ENCODE data around the gene TMEM37. TPM values are rescaled to one million over a fixed set of nuclear protein-coding genes. Genes with fewer than 3 reads are reported as not detected.

TMEM37 gene
- total and polyA plus RNA-seq, 2 of the 13 experiments (the other 11 are each of a cell fraction or from before 2014, with no cell fraction given), result 37.7 to 115 TPM

- TF ChIP-seq SKI (IDR thresholded peaks at IDR 0.05; ENCODE audit: partially characterized antibody) (no peak), AFF4 (CRISPR knock-in tag; IDR thresholded peaks at IDR 0.05) (no peak), RXRA (CRISPR knock-in tag; IDR thresholded peaks at IDR 0.05) (peak; percentile 67; the same call in 1 of the 2 replicates), HNF4G (IDR thresholded peaks at IDR 0.05; ENCODE audit: borderline replicate concordance, low read depth, low read length) (0 out of 2 replicates have a peak, but pooled peaks have one; percentile 28), HNF4G (CRISPR knock-in tag; IDR thresholded peaks at IDR 0.05; ENCODE audit: borderline replicate concordance, low read depth) (peak; percentile 22; the same call in 1 of the 2 replicates), PRDM10 (CRISPR knock-in tag; IDR thresholded peaks at IDR 0.05; ENCODE audit: low read depth) (peak; percentile 64; the same call in 1 of the 2 replicates), KMT2A (CRISPR knock-in tag; IDR thresholded peaks at IDR 0.05) (peak; percentile 80), TSC22D2 (CRISPR knock-in tag; IDR thresholded peaks at IDR 0.05; ENCODE audit: borderline replicate concordance) (peak; percentile 76; the same call in 1 of the 2 replicates), KLF16 (CRISPR knock-in tag; IDR thresholded peaks at IDR 0.05) (peak in 1 of 2 experiments; percentile 20; a peak in 1 of 4 replicates), CREB1 (IDR thresholded peaks at IDR 0.05) (no peak), CREB1 (CRISPR knock-in tag; IDR thresholded peaks at IDR 0.05) (0 out of 2 replicates have a peak, but pooled peaks have one; percentile 40), HNRNPUL1 (IDR thresholded peaks at IDR 0.05; ENCODE audit: low read depth, low read length) (peak; percentile 89), NR1H2 (CRISPR knock-in tag; IDR thresholded peaks at IDR 0.05; ENCODE audit: borderline replicate concordance, low read depth) (no peak), SOX13 (IDR thresholded peaks at IDR 0.05) (no peak), SOX13 (CRISPR knock-in tag; conservative IDR thresholded peaks at IDR 0.05 in 1 of 2, IDR thresholded peaks at IDR 0.05 in 1 of 2) (peak in 1 of 2 experiments; percentile 77; a peak in 2 of 4 replicates), FOXK1 (CRISPR knock-in tag; IDR thresholded peaks at IDR 0.05; ENCODE audit: borderline replicate concordance, low read depth) (no peak), FOXA3 (CRISPR knock-in tag; IDR thresholded peaks at IDR 0.05) (peak; percentile 58; the same call in 1 of the 2 replicates), ZBED4 (CRISPR knock-in tag; IDR thresholded peaks at IDR 0.05; ENCODE audit: borderline replicate concordance) (peak; percentile 62; the same call in 1 of the 2 replicates)
Measured at GRCh38 chr2:119438128-119438656, 6.5 kb downstream of the TMEM37 start (continued).

Measured in HepG2 (cell line).